GM15510 (cell line): ENCODE data around the gene KIRREL3.

Experiments used
- POLR2A ChIP-seq: IDR thresholded peaks from 3 replicates; pipeline ENCODE4 v1.6.1; 2011; ENCODE audit warnings: borderline replicate concordance; ENCODE audit not compliant: insufficient read length; ENCODE audit errors: extremely low read depth

The KIRREL3 gene

DNA sequence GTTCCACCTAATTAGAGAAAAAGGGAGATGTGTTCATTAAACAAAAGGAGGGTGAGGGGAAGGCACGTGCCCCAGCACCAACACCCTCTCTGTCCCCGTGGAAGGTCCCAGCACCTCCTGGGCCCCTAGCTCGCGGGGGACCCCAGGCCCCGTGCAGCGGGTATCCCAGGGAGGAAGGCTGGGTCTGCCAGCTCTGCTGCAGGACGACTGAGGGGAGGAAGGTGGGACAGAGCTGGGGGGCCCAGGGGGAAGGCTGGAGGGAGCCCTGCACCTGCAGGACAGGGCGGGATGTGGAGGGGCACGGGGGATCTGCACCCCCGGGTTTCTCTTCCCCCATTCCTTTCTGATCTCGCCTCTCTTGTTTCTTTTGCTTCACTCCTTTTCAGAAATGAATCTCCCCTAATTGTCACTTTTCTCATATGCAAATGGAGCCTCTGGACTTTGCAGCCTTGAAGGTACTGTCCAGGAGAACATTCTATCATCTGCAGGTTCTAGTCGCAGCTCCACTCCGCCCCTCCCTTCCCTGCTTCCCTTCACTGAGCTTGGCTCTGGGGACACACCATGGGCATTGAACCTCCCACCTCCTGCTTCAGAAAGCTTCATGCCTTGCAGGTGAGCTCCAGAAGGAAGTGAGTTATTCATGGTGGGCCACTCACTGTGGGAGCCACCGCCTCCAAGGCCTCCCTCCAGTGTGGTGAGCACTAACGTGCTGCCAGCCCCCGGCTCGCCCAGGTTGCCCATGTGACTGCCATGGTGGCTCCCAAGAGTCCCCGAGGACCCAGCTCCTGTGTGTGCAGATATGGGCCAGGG is 534.1 kb downstream of the KIRREL3 start:
- TF ChIP-seq POLR2A = no peak

DNA sequence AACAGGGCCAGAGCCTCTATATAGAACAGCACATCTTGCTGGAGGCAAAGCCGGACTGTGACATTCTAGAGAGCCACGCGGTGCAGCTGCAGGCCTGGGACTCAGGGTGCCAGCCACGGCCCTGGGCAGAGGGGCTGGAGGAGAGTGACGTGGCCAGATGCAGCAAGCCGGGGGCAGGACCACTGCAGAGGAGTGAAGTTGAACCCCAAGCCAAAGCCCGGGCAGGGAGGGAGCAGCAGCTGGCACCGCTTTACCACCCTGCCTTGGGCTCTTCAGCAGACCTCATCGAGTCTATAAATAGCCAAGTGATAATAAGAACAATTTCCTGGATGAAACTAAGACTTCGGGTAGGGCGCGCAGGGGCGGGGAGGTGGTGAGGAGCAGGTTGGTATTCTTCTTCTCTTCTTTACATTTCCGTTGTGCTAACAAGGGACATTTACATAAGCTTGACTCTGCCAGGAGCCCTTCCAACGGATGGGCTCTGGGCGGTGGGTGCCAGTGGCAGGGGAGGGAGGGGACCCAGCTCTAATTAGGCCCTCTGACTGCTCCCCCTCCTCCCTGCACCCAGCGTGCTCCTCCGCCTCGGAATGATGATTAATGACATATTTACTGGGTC is 534.9 kb downstream of the KIRREL3 start:
- no peak for TF ChIP-seq POLR2A

DNA sequence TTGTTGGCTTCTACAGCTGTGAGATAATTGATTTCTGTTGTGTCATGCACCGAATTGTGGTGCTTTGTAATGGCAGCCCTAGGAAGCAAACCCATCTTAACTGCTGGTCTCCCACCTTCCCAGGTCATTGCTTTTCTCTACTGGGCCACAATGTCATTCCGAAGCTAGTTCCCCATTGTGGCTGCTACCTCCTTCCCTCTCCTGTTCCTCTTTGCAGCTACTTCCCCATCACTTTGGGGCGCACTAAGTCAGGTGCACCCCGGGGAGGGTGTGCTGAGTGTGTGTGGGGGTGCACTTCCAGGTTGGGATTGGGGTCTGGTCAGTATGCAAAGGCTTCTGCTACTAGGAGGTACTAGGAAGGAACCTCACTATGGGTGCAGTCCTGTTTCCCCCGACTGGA is 535.8 kb downstream of the KIRREL3 start:
- no peak for TF ChIP-seq POLR2A

DNA sequence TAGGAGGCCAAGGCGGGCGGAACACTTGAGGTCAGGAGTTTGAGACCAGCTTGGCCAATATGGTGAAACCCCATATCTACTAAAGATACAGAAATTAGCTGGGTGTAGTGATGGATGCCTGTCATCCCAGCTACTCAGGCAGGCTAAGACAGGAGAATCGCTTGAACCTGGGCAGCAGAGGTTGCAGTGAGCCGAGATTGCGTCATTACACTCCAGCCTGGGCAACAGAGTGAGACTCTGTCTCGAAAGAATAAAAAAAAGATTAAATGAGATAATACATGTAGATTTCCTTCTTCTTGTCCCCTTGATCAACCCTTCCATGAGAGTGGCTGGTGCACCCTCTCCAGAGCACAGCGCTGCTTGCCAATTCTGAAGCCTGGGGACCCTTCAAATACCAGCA is 538.1 kb downstream of the KIRREL3 start:
- TF ChIP-seq POLR2A = no peak

DNA sequence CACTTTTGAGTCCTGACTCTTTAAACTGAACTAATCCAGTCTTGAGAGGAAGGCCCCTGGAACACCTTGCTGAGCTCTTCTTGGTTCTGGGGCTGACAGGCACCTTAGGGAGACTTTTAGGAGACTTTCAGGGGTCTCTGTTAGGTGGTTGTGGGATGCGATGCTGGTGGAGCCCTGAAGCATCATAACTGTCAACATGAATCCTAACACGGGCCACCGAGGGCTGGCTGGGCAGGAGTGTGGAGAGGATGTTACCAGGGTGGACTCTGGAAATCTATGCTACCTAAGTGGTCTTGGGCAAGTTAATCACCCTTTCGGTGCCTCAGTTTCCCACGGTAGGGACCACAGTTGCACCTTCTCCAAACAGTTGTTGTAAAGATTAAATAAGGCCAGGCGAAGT is 538.6 kb downstream of the KIRREL3 start:
- no peak for TF ChIP-seq POLR2A

- TF ChIP-seq POLR2A = no peak
Measured at GRCh38 chr11:126461096-126461440, 539.5 kb downstream of the KIRREL3 start.

DNA sequence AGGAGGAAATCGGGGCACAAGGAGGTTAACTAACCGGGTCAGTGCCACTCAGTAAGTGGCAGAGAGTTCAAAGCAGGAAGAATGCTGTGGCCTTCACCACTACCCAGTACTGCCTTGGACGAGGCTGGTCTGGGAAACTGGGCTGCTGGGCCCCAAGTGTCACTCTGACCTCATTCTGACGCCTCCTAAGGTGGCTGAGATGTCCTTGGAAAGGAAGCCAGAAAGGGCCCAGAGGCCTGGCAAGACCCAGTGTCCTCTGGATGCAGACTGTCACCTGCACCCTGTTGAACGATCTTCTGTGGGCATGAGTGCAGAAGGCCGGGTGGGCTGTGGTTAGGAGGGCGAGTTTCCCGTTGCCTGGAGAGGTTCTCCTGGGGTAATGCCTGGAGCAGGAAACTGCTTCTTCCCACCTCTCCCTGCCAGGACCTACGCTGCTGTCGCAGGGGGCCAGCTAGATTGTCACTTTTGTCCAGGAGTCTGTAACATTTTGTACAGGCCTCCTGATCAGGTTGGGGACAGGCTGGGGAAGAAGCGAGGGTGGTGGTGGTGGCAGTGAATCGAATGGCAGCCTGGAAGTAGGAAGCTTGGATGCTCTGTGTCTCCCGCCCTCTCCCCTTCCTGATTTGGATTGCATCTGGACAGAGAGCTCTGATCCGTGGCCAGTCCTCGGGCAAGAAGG is 540.0 kb downstream of the KIRREL3 start:
- no peak for TF ChIP-seq POLR2A

GRCh38 chr11:126459691-126460281 is 540.8 kb downstream of the KIRREL3 start:
- no peak for TF ChIP-seq POLR2A

GRCh38 chr11:126457817-126458216 is 542.8 kb downstream of the KIRREL3 start:
- no peak for TF ChIP-seq POLR2A

GRCh38 chr11:126456783-126457542 is 543.6 kb downstream of the KIRREL3 start:
- no peak for TF ChIP-seq POLR2A

GRCh38 chr11:126456089-126456488 is 544.5 kb downstream of the KIRREL3 start:
- no peak for TF ChIP-seq POLR2A

DNA sequence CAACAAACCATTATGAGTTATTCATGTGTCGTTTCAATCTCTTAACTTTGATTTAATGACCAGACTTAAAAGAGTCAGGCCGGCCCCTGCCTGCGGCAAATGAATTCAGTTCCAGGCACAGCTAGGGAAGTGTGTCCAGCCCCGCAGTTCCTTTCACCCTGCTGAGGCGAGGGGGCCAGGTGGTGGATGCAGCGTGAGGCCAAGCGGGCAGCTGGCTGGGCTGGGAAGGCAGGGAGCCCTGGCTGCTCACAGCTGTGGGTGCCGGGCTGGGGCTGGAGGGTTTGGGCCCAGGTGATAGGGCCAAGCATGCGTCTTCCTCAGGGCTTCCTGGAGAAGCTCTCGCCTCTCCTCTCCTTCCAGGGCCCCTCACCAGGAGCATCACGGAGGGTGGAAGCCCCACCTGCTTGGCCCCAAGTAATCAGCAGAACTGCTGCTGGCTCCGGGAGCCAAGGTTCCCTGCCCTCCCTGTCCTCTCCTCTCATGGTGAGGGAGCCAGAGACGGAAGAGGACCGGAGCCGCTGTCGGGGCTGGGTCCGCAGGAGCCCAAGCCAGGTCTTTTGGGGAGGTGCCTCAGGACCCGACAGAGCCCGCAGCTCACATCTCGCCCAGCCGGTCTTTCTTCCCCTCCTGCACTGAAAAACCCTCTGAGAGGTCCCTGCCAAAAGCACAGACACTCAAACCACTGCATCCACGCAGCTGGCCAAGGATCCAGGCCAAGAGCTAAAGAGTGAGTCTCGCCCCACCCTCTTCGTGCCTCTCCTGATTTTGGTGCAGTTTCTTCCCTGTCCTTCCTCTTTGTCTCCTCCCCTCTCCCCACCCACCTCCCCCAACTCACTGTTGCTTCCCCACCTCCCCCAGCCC is 548.1 kb downstream of the KIRREL3 start:
- TF ChIP-seq POLR2A = no peak

DNA sequence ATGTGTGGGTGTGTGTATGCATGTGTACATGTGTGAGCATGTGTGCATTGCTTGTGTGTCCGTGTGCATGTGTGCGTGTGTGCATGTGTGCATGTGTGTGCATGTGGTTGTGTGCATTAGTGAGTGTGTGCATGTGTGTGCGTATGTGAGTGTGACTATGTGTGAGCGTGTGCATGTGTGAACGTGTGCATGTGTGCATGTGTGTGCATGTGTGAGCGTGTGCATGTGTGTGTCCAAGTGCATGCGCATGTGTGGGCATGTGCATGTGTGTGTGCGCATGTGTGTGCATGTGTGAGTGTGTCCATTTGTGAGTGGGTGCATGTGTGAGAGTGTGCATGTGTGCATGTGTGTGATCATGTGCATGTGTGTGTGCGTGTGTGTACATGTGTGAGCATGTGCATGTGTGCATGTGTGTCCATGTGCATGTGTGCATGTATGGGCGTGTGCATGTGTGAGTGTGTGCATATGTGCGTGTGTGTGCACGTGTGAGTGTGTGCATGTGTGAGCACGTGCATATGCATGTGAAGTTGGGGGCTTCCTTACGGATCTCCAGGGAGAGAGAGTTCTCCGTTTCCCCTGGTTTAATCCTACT is 549.3 kb downstream of the KIRREL3 start:
- no peak for TF ChIP-seq POLR2A
